Hindlimb muscle (tissue), 1 donor: Measurements from ENCODE around the gene WDR93. TPM values are rescaled to one million over a fixed set of nuclear protein-coding genes. Genes with fewer than 3 reads are reported as not detected.
"Not testable (repeated sequence)": the region's sequence is repeated elsewhere in the genome, so short reads cannot be mapped to it uniquely, and the experiment has no call there.

Source experiments
- DNase-seq: peaks from one replicate; pipeline ENCODE4 v3.0.0-alpha.2; 2013
- polyA plus RNA-seq: library from polyadenylated mRNA; unstranded; fragments of 120-200 nt; gene quantifications from one replicate; pipeline ENCODE4 v1.2.1, GENCODE V29; 2013; ENCODE audit not compliant: insufficient read length

WDR93 gene
- polyA plus RNA-seq, 1 donor: 0.14 TPM

- no peak for DNase-seq
Observed at GRCh38 chr15:89686522-89686921, 4.1 kb upstream of the WDR93 start.

DNA sequence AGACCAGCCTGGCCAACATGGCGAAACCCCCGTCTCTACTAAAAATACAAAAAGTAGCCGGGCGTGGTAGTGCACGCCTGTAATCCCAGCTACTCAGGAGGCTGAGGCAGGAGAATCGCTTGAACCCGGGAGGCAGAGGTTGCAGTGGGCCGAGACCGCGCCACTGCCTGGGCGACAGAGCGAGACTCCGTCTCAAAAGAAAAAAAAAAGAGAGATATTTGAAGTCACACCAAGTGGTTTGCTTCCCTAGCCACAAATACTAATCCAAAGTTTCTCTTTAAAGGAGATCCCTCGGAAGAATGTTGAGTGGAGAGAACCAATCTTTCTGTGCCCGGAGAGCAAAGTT is 708 bp upstream of the WDR93 start:
- not testable (repeated sequence) for DNase-seq

GRCh38 chr15:89693091-89693490 is 2.5 kb downstream of the WDR93 start:
- DNase-seq: no peak

- no peak for DNase-seq
Observed at GRCh38 chr15:89693696-89694095, 3.1 kb downstream of the WDR93 start.

DNA sequence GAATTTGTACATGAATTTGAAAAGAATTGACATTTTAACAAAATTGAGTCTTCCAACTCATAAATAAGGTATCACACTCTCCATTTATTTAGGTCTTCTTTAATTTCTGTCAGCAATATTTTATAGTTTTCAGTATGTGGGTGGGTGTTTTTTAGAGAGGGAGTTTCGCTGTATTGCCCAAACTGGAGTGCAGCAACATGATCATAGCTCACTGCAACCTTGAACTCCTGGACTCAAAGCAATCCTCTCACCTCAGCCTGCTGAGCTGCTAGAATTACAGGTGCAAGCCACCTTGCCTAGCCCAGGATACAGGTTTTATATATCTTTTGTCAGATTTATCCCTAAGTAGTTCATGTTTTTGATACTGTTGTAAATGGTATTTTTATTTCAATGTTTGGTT is 4.6 kb downstream of the WDR93 start:
- no peak for DNase-seq

DNA sequence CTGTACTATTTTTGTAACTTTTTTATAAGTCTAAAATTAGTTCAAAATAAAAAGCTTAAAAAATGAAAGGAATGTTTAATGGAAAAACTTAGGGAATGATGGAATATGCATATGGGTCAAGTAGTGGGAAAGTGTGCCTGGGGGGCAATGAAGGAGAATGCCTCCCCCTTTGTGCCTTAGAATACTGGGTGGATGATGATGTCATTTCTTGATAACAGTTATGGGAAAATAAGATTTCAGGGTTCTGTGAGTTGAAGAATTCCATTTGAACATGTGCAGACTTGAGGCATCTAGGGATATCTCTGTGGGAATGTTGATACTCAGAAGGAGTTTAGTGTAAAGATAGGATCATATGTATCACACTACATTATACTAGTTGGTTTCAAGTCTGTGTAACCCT is 13.8 kb downstream of the WDR93 start:
- DNase-seq: no peak

GRCh38 chr15:89707577-89707976 is 17.0 kb downstream of the WDR93 start:
- DNase-seq: no peak

DNA sequence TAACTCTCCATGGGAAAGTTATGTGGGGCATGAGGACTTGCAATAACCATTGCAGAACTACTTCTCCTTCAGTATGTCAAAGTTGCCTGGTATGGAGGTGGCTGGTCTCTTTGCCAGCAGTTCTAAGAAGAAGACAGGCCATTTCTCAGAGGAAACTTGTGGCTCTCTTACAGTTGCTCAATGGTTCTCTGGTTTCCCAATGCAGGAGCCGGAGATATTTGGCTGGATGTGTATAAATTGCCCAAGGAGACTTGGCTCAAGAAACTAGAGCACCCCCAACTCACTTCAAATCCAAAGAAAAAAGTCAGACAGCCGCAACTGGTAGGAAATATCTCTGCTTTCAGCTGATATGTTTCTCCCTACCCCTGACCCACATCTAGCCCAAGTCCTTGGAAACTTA is 24.2 kb downstream of the WDR93 start:
- no peak for DNase-seq

- no peak for DNase-seq
Observed at GRCh38 chr15:89723031-89723430, 32.4 kb downstream of the WDR93 start.

DNA sequence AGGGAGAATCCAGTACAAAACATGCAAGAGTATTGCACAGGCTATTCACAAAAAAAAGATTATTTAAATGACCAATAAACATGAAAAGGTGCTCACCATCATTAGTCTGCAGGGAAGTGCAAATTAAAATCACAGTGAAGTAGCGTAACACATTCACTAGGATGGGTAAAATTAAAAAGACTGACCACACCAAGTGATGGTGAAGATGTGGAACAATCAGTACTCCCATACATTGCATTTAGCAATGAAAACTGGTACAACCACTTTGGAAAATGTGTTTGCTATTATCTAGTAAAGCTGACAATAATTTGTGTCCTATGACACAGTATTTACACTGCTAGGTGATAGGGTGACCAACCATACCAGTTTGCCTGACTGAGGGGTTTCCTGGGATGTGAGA is 34.0 kb downstream of the WDR93 start:
- DNase-seq: no peak

GRCh38 chr15:89725064-89725463 is 34.5 kb downstream of the WDR93 start:
- no peak for DNase-seq

GRCh38 chr15:89728254-89728653 is 37.6 kb downstream of the WDR93 start:
- no peak for DNase-seq

DNA sequence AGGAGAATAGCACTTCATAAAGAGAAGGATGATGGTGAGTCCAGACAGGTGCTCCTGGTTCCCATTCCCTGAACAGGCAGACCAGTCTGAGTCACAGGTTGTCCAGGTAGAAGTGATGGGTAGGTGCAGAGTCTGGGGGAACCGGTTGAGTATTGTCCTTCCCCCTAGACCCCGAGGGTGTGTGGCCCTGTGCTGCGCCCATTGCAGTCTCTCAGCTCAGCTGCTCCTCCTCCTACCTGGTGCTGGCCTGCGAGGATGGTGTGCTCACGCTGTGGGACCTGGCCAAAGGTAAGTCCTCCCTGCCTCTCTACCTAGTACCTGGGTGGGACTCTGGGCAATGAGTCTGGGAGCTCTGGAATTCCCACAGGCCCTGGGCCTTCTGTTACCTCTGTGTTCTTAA is 40.7 kb downstream of the WDR93 start:
- DNase-seq: no peak

- no peak for DNase-seq
Observed at GRCh38 chr15:89732451-89733172, 42.0 kb downstream of the WDR93 start.

DNA sequence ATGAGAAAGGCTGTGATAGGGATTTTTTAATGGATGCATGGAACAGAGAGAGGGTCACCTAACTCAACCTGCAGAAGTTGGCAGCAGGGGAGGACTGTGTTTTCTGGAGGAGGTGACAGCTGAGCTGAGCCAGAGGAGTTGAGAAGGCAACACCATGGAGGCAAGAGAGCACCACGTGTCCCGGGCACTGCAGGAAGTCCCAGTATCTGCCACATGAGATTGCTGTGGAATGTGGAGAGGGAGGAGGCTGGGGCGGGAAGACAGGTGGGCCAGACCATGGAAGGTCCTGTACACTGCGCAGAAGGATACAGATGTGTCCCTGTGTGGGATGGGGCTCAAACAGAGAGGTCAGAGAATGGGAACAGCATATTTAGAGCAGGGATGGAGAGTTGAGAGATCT is 45.2 kb downstream of the WDR93 start:
- DNase-seq: no peak

GRCh38 chr15:89740137-89740536 is 49.5 kb downstream of the WDR93 start:
- DNase-seq: peak; percentile 72

- DNase-seq: no peak
Observed at GRCh38 chr15:89743011-89743410, 52.4 kb downstream of the WDR93 start.

GRCh38 chr15:89743594-89743993 is 53.0 kb downstream of the WDR93 start:
- no peak for DNase-seq

DNA sequence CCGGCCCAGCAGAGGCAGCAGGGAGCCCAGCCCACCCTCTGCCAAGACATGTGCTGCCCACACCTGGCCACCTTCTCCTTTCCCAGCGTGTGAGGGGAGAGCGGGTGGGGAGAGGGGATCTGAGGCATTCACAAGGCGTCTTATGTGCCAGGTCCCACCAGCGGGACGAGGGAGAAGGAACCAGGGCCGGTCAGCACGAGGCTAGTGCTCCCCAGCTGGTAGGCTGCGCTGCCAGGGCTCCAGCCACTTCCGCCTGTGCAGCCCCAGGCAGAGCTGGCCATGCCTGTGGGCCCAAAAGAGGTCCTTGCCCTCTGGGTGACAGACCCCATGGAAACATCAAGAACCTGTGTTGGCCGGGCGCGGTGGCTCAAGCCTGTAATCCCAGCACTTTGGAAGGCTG is 54.5 kb downstream of the WDR93 start:
- no peak for DNase-seq

DNA sequence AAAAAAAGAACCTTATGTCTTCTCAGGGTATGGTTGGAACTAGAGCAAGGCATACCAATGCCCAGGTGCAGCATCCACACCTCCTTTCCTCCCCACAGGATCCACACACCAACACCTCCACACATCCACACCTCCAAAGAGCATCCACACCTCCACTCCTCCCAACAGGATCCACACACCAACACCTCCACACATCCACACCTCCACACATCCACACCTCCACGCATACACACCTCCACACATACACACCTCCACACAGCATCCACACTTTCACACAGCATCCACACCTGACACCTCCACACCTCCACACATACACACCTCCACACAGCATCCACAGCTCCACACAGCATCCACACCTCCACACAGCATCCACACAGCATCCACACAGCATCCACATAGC is 55.2 kb downstream of the WDR93 start:
- DNase-seq: no peak

GRCh38 chr15:89746386-89746780 is 55.8 kb downstream of the WDR93 start:
- DNase-seq: no peak

- no peak for DNase-seq
Observed at GRCh38 chr15:89747708-89748682, 57.4 kb downstream of the WDR93 start.

GRCh38 chr15:89749054-89749453 is 58.4 kb downstream of the WDR93 start:
- DNase-seq: no peak

GRCh38 chr15:89749526-89749925 is 58.9 kb downstream of the WDR93 start:
- no peak for DNase-seq
